Measurements from ENCODE around the gene RAB11FIP5. TPM values are rescaled to one million over a fixed set of nuclear protein-coding genes. Genes with fewer than 3 reads are reported as not detected.

RAB11FIP5 gene
- polyA plus RNA-seq, 4 donors: 5.1 to 37.3 (median 8.3) TPM

GRCh38 chr2:73059106-73059505, 53.6 kb downstream of the RAB11FIP5 start:
- Histone ChIP-seq H3K36me3 (ENCODE audit: control insufficient read depth in 3 of 3, insufficient read depth in 2 of 3, low read depth in 1 of 3, low read length in 3 of 3) (peaks cover 3 to 27% (median 5%) of the 10 kb centered on the region in 3 donors), H3K9me3 (ENCODE audit: control insufficient read depth in 2 of 2, insufficient read depth in 1 of 2, low read depth in 1 of 2, low read length in 1 of 2) (peaks cover 0 to 16% of the 10 kb centered on the region in 2 donors), H3K4me3 (ENCODE audit: low read depth in 1 of 3, low read length in 3 of 3) (no peak overlapping the region), H3K27ac (ENCODE audit: low read depth in 1 of 3, low read length in 2 of 3) (no peak overlapping the region), H3K4me1 (ENCODE audit: control insufficient read depth in 3 of 3, insufficient read depth in 2 of 3, low read depth in 1 of 3, low read length in 2 of 3) (peaks cover 0 to 4% (median 0%) of the 10 kb centered on the region in 3 donors), H3K27me3 (ENCODE audit: control insufficient read depth in 3 of 3, insufficient read depth in 3 of 3, low read length in 3 of 3) (no peaks in the 10 kb centered on the region)
- FAIRE-seq (no peak), DNase-seq (no peak)
- WGBS, 3 donors: 87 to 98% (median 96%) methylated on average over 6 of the region's 6 CpGs

GRCh38 chr2:73054980-73055379, 57.8 kb downstream of the RAB11FIP5 start:
- DNase-seq: no peak
- WGBS, 3 donors: 71 to 80% (median 73%) methylated on average over 5 of the region's 5 CpGs
- Histone ChIP-seq H3K4me1 (ENCODE audit: control insufficient read depth in 3 of 3, insufficient read depth in 2 of 3, low read depth in 1 of 3, low read length in 2 of 3) (no peaks in the 10 kb centered on the region), H3K27ac (ENCODE audit: low read depth in 1 of 3, low read length in 2 of 3) (no peak overlapping the region), H3K9me3 (ENCODE audit: control insufficient read depth in 2 of 2, insufficient read depth in 1 of 2, low read depth in 1 of 2, low read length in 1 of 2) (peaks cover 0 to 16% of the 10 kb centered on the region in 2 donors), H3K36me3 (ENCODE audit: control insufficient read depth in 3 of 3, insufficient read depth in 2 of 3, low read depth in 1 of 3, low read length in 3 of 3) (peaks cover 3 to 28% (median 5%) of the 10 kb centered on the region in 3 donors), H3K27me3 (ENCODE audit: control insufficient read depth in 3 of 3, insufficient read depth in 3 of 3, low read length in 3 of 3) (no peaks in the 10 kb centered on the region), H3K4me3 (ENCODE audit: low read depth in 1 of 3, low read length in 3 of 3) (no peak overlapping the region)
- FAIRE-seq: no peak

- no peak overlapping the region for H3K27ac ChIP-seq (ENCODE audit: low read depth in 1 of 3, low read length in 2 of 3)
- H3K4me3 ChIP-seq (ENCODE audit: low read depth in 1 of 3, low read length in 3 of 3): no peak overlapping the region
- no peak for FAIRE-seq
Observed at GRCh38 chr2:73053316-73054114, 59.2 kb downstream of the RAB11FIP5 start.

GRCh38 chr2:73050121-73050545, 62.6 kb downstream of the RAB11FIP5 start:
- Histone ChIP-seq H3K4me1 (ENCODE audit: control insufficient read depth in 3 of 3, insufficient read depth in 2 of 3, low read depth in 1 of 3, low read length in 2 of 3) (no peaks in the 10 kb centered on the region), H3K27ac (ENCODE audit: low read depth in 1 of 3, low read length in 2 of 3) (no peak overlapping the region), H3K27me3 (ENCODE audit: control insufficient read depth in 3 of 3, insufficient read depth in 3 of 3, low read length in 3 of 3) (no peaks in the 10 kb centered on the region), H3K9me3 (ENCODE audit: control insufficient read depth in 2 of 2, insufficient read depth in 1 of 2, low read depth in 1 of 2, low read length in 1 of 2) (no peaks in the 10 kb centered on the region), H3K4me3 (ENCODE audit: low read depth in 1 of 3, low read length in 3 of 3) (no peak overlapping the region), H3K36me3 (ENCODE audit: control insufficient read depth in 3 of 3, insufficient read depth in 2 of 3, low read depth in 1 of 3, low read length in 3 of 3) (peaks cover 0 to 9% (median 4%) of the 10 kb centered on the region in 3 donors)
- FAIRE-seq: no peak
- no peak for DNase-seq
- WGBS, 3 donors: 91 to 92% (median 91%) methylated on average over 4 to 6 of the region's 6 CpGs

More at GRCh38 chr2:73053316-73054114, 59.2 kb downstream of the RAB11FIP5 start:
- no peaks in the 10 kb centered on the region for H3K27me3 ChIP-seq (ENCODE audit: control insufficient read depth in 3 of 3, insufficient read depth in 3 of 3, low read length in 3 of 3)
- peaks cover 0 to 16% of the 10 kb centered on the region in 2 donors for H3K9me3 ChIP-seq (ENCODE audit: control insufficient read depth in 2 of 2, insufficient read depth in 1 of 2, low read depth in 1 of 2, low read length in 1 of 2)
- WGBS, 3 donors: 72 to 90% (median 89%) methylated on average over 6 of the region's 6 CpGs
- H3K4me1 ChIP-seq (ENCODE audit: control insufficient read depth in 3 of 3, insufficient read depth in 2 of 3, low read depth in 1 of 3, low read length in 2 of 3): no peaks in the 10 kb centered on the region
- H3K36me3 ChIP-seq (ENCODE audit: control insufficient read depth in 3 of 3, insufficient read depth in 2 of 3, low read depth in 1 of 3, low read length in 3 of 3): peaks cover 5 to 21% (median 7%) of the 10 kb centered on the region in 3 donors
- no peak for DNase-seq

- 82 to 86% (median 83%) methylated on average over 12 of the region's 12 CpGs for WGBS, 3 donors
Observed at GRCh38 chr2:73043929-73044832, 68.6 kb downstream of the RAB11FIP5 start.

GRCh38 chr2:73043276-73043675, 69.5 kb downstream of the RAB11FIP5 start:
- H3K27ac ChIP-seq (ENCODE audit: low read depth in 1 of 3, low read length in 2 of 3): no peak overlapping the region

More at GRCh38 chr2:73043929-73044832, 68.6 kb downstream of the RAB11FIP5 start:
- no peaks in the 10 kb centered on the region for H3K4me1 ChIP-seq (ENCODE audit: control insufficient read depth in 3 of 3, insufficient read depth in 2 of 3, low read depth in 1 of 3, low read length in 2 of 3)
- H3K27me3 ChIP-seq (ENCODE audit: control insufficient read depth in 3 of 3, insufficient read depth in 3 of 3, low read length in 3 of 3): no peaks in the 10 kb centered on the region
- H3K36me3 ChIP-seq (ENCODE audit: control insufficient read depth in 3 of 3, insufficient read depth in 2 of 3, low read depth in 1 of 3, low read length in 3 of 3): peaks cover 0 to 12% (median under 1%) of the 10 kb centered on the region in 3 donors
- FAIRE-seq (no peak), DNase-seq (no peak)
- no peak overlapping the region for H3K27ac ChIP-seq (ENCODE audit: low read depth in 1 of 3, low read length in 2 of 3)
- no peak overlapping the region for H3K4me3 ChIP-seq (ENCODE audit: low read depth in 1 of 3, low read length in 3 of 3)
- no peaks in the 10 kb centered on the region for H3K9me3 ChIP-seq (ENCODE audit: control insufficient read depth in 2 of 2, insufficient read depth in 1 of 2, low read depth in 1 of 2, low read length in 1 of 2)

GRCh38 chr2:73037947-73038585, 74.7 kb downstream of the RAB11FIP5 start:
- no peaks in the 10 kb centered on the region for H3K27me3 ChIP-seq (ENCODE audit: control insufficient read depth in 3 of 3, insufficient read depth in 3 of 3, low read length in 3 of 3)
- peaks cover 0 to 24% (median 0%) of the 10 kb centered on the region in 3 donors for H3K36me3 ChIP-seq (ENCODE audit: control insufficient read depth in 3 of 3, insufficient read depth in 2 of 3, low read depth in 1 of 3, low read length in 3 of 3)
- no peaks in the 10 kb centered on the region for H3K9me3 ChIP-seq (ENCODE audit: control insufficient read depth in 2 of 2, insufficient read depth in 1 of 2, low read depth in 1 of 2, low read length in 1 of 2)
- H3K4me1 ChIP-seq (ENCODE audit: control insufficient read depth in 3 of 3, insufficient read depth in 2 of 3, low read depth in 1 of 3, low read length in 2 of 3): no peaks in the 10 kb centered on the region
- DNase-seq (no peak), FAIRE-seq (no peak)
- WGBS, 3 donors: 86 to 90% (median 87%) methylated on average over 6 of the region's 6 CpGs
- H3K4me3 ChIP-seq (ENCODE audit: low read depth in 1 of 3, low read length in 3 of 3): no peak overlapping the region
- no peak overlapping the region for H3K27ac ChIP-seq (ENCODE audit: low read depth in 1 of 3, low read length in 2 of 3)

More at GRCh38 chr2:73043276-73043675, 69.5 kb downstream of the RAB11FIP5 start:
- Histone ChIP-seq H3K4me3 (ENCODE audit: low read depth in 1 of 3, low read length in 3 of 3) (no peak overlapping the region), H3K9me3 (ENCODE audit: control insufficient read depth in 2 of 2, insufficient read depth in 1 of 2, low read depth in 1 of 2, low read length in 1 of 2) (no peaks in the 10 kb centered on the region), H3K4me1 (ENCODE audit: control insufficient read depth in 3 of 3, insufficient read depth in 2 of 3, low read depth in 1 of 3, low read length in 2 of 3) (no peaks in the 10 kb centered on the region), H3K27me3 (ENCODE audit: control insufficient read depth in 3 of 3, insufficient read depth in 3 of 3, low read length in 3 of 3) (no peaks in the 10 kb centered on the region), H3K36me3 (ENCODE audit: control insufficient read depth in 3 of 3, insufficient read depth in 2 of 3, low read depth in 1 of 3, low read length in 3 of 3) (peaks cover 0 to 12% (median 0%) of the 10 kb centered on the region in 3 donors)
- no peak for DNase-seq
- 89 to 92% (median 92%) methylated on average over 5 of the region's 5 CpGs for WGBS, 3 donors
- FAIRE-seq: no peak

GRCh38 chr2:73036766-73037165, 76.0 kb downstream of the RAB11FIP5 start:
- FAIRE-seq: no peak
- Histone ChIP-seq H3K36me3 (ENCODE audit: control insufficient read depth in 3 of 3, insufficient read depth in 2 of 3, low read depth in 1 of 3, low read length in 3 of 3) (peaks cover 0 to 24% (median 0%) of the 10 kb centered on the region in 3 donors), H3K9me3 (ENCODE audit: control insufficient read depth in 2 of 2, insufficient read depth in 1 of 2, low read depth in 1 of 2, low read length in 1 of 2) (no peaks in the 10 kb centered on the region), H3K27ac (ENCODE audit: low read depth in 1 of 3, low read length in 2 of 3) (no peak overlapping the region), H3K4me3 (ENCODE audit: low read depth in 1 of 3, low read length in 3 of 3) (no peak overlapping the region), H3K27me3 (ENCODE audit: control insufficient read depth in 3 of 3, insufficient read depth in 3 of 3, low read length in 3 of 3) (no peaks in the 10 kb centered on the region), H3K4me1 (ENCODE audit: control insufficient read depth in 3 of 3, insufficient read depth in 2 of 3, low read depth in 1 of 3, low read length in 2 of 3) (peaks cover 0 to 7% (median 1%) of the 10 kb centered on the region in 3 donors)
- no peak for DNase-seq
- WGBS, 3 donors: 93 to 98% (median 93%) methylated on average over 11 of the region's 11 CpGs
